Panc1 (cell line): ENCODE measurements around the gene ABCG1. TPM values are rescaled to one million over a fixed set of nuclear protein-coding genes. Genes with fewer than 3 reads are reported as not detected.

Source experiments
- ATAC-seq: fragments of 200-7000 bp; cut with Tn5 transposase; 2 replicates; pipeline ENCODE4 v1.9.1; 2020; ENCODE audit warnings: mild to moderate bottlenecking, moderate library complexity
- BruUV-seq: library from RNA; stranded (reverse); fragments of 400-500 nt; replicated peaks from 2 replicates; lab custom pipeline; 2021; lab: Mats Ljungman, UMichigan
- CTCF ChIA-PET: fragments of 300-600 bp; sonication (Branson Sonifier 250); formaldehyde crosslinking; loops from one replicate; lab custom pipeline; 2022; ENCODE audit warnings: antibody characterized with exemption; lab: Charles Lee
- POLR2A ChIA-PET: fragments of 300-600 bp; sonication (Branson Sonifier 250); formaldehyde crosslinking; loops from one replicate; lab custom pipeline; 2022; ENCODE audit warnings: antibody characterized with exemption; lab: Charles Lee
- DNase-seq: peaks from one replicate; pipeline ENCODE4 v3.0.0-alpha.2; 2010; ENCODE audit warnings: low read depth, low spot score
- H3K27ac ChIP-seq: 2 replicates; pipeline ENCODE4 v1.5.1; 2011; ENCODE audit warnings: mild to moderate bottlenecking, low read length, inconsistent platforms
- H3K27me3 ChIP-seq: fragments of 200-500 bp; sonication (Bioruptor generic); 2 replicates; pipeline ENCODE4 v1.6.0; 2014; ENCODE audit warnings: low read length, inconsistent platforms; ENCODE audit not compliant: control insufficient read depth, insufficient read depth
- H3K36me3 ChIP-seq: fragments of 200-500 bp; sonication (Bioruptor generic); 2 replicates; pipeline ENCODE4 v1.5.1; 2014; ENCODE audit warnings: inconsistent platforms, mild to moderate bottlenecking, low read length, moderate library complexity; ENCODE audit not compliant: control insufficient read depth, insufficient read depth
- H3K4me1 ChIP-seq: 2 replicates; pipeline ENCODE4 v1.5.1; 2011; ENCODE audit warnings: inconsistent platforms, mild to moderate bottlenecking, low read length, moderate library complexity; ENCODE audit not compliant: control insufficient read depth, insufficient read depth
- H3K4me3 ChIP-seq, 2 experiments: 2 replicates each; pipeline ENCODE4 v1.5.1; 2011 to 2012; ENCODE audit warnings: low read depth in 2 of 2, low read length in 2 of 2, mild to moderate bottlenecking in 2 of 2, inconsistent platforms in 1 of 2, moderate library complexity in 1 of 2
- H3K9me3 ChIP-seq: fragments of 200-500 bp; sonication (Bioruptor generic); 2 replicates; pipeline ENCODE4 v1.5.1; 2014; ENCODE audit warnings: low read depth, mild to moderate bottlenecking, inconsistent platforms, low read length, moderate library complexity; ENCODE audit not compliant: control insufficient read depth, insufficient read depth
- POLR2AphosphoS5 ChIP-seq: IDR thresholded peaks from 2 replicates; pipeline ENCODE4 v1.6.1; 2012; ENCODE audit warnings: mild to moderate bottlenecking, low read depth, low read length, moderate library complexity
- REST ChIP-seq, 2 experiments: IDR thresholded peaks; 2 replicates each; pipeline ENCODE4 v1.6.1; 2011 to 2012; ENCODE audit warnings: low read depth in 2 of 2, control low read depth in 1 of 2, low read length in 1 of 2, mild to moderate bottlenecking in 1 of 2, moderate library complexity in 1 of 2; ENCODE audit not compliant: insufficient read depth in 1 of 2
- SIN3A ChIP-seq: IDR thresholded peaks from 2 replicates; pipeline ENCODE4 v1.6.1; 2012; ENCODE audit warnings: low read depth, mild to moderate bottlenecking, low read length, moderate library complexity, borderline replicate concordance; ENCODE audit not compliant: insufficient read depth
- TCF7L2 ChIP-seq: IDR thresholded peaks from 2 replicates; pipeline ENCODE4 v1.6.1; 2011; ENCODE audit warnings: mild to moderate bottlenecking, low read depth, low read length, inconsistent platforms
- in situ Hi-C: cut with HindIII; loops from 2 replicates; pipeline ENCODE4 v1.10.0; 2016; ENCODE audit warnings: low sequenced_read_pairs, low pct_unique_long_range_greater_than_20kb
- intact Hi-C: fragments of 100-400 bp; cut with micrococcal nuclease; formaldehyde crosslinking; loops from one replicate; pipeline ENCODE4 v1.10.0; 2022; ENCODE audit not compliant: unreplicated experiment
- total RNA-seq: library from RNA; stranded (reverse); gene quantifications from one replicate; pipeline ENCODE4 v1.2.1, GENCODE V29; 2021; ENCODE audit not compliant: unreplicated experiment
- TF ChIP-seq, protein P1 (sequence below): fragments of 450-650 bp; IDR thresholded peaks from 2 replicates; pipeline ENCODE4 v1.5.1; 2017; ENCODE audit warnings: mild to moderate bottlenecking

ABCG1 gene
- total RNA-seq, 1 experiment from 2014 or later = 0.80 TPM

DNA sequence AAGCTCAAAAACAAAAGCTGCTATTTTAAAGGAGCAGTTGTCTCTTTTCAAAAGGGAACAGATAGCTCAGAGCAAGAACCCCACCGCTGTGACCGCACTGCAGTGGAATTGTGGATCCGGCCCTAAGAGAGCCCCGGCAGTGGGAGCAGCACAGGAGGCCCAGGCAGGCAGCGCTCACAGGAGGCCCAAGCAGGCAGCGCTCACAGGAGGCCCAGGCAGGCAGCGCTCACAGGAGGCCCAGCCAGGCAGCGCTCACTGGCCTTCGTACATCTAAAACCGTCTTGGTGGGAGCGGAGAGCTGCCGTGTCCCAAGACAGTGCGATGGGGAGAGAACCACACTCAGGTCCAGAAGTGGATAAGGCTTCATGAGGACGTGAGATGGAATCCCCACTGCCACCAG lies 92.2 kb downstream of the ABCG1 start:
- H3K9me3 ChIP-seq = no peaks in the 10 kb centered on the region
- ATAC-seq (no peak), DNase-seq (no peak)
- in situ Hi-C loops = no loop called here
- intact Hi-C loops = no loop called here
- BruUV-seq = no TSS peak
- ChIA-PET CTCF (interaction anchor here (0.5 kb wide), 1 partner anchor 26 kb away, joined by 3 read pairs; no protein-coding TSS in a partner anchor), POLR2A (no interaction called here)
- H3K27ac ChIP-seq = no peak overlapping the region
- no peaks in the 10 kb centered on the region for H3K27me3 ChIP-seq
- H3K4me1 ChIP-seq = peaks cover 38% of the 10 kb centered on the region
- TF ChIP-seq POLR2AphosphoS5 (no peak), REST (IDR thresholded peaks at IDR 0.05; ENCODE audit: insufficient read depth in 1 of 2, low read depth in 2 of 2, low read length in 1 of 2) (no peak), TCF7L2 (no peak), SIN3A (no peak)
- TF ChIP-seq, protein P1, sequence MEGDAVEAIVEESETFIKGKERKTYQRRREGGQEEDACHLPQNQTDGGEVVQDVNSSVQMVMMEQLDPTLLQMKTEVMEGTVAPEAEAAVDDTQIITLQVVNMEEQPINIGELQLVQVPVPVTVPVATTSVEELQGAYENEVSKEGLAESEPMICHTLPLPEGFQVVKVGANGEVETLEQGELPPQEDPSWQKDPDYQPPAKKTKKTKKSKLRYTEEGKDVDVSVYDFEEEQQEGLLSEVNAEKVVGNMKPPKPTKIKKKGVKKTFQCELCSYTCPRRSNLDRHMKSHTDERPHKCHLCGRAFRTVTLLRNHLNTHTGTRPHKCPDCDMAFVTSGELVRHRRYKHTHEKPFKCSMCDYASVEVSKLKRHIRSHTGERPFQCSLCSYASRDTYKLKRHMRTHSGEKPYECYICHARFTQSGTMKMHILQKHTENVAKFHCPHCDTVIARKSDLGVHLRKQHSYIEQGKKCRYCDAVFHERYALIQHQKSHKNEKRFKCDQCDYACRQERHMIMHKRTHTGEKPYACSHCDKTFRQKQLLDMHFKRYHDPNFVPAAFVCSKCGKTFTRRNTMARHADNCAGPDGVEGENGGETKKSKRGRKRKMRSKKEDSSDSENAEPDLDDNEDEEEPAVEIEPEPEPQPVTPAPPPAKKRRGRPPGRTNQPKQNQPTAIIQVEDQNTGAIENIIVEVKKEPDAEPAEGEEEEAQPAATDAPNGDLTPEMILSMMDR = no peak
- H3K4me3 ChIP-seq = no peak overlapping the region
- H3K36me3 ChIP-seq = no peaks in the 10 kb centered on the region

DNA sequence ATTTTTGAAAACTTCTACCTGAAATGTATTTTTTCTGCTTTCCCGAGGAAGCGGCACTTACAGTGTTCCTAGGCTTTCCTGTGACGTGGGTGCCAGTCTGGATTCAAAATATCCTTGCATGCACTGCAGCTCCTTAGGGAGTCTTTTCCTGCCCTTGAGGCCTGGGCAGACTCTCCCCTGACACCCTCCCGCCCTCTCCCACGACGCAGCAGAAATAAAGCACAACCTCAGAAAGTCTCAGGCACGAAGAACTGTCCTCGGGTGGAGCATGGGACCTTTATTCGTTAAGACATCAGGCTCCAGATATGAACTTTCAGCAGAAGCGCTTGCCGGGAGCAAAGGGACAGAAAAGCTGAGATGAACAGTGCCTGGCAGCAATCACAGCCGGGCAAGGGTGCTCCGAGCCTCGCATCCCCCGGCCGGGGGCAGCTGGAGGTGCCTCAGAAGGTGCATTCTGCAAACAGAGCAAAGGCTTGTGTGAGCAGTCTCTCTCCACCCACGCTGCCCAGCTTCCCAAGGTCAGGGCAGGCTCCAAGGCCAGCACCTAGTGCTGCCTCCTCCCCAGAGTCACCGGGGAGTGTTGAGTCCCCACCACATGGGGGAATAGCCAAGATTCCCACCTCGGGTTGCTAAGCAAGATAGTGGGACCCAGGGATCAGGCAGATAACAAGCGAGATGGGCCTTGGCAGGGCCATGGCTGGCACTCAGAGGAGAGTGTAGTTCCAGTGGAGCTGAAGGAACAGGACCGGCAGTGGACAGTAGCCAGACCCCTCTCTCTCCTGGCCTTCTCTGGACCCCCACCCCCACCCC lies 93.1 kb downstream of the ABCG1 start:
- DNase-seq (no peak), ATAC-seq (no peak)
- intact Hi-C loops = no loop called here
- in situ Hi-C loops = no loop called here
- ChIA-PET CTCF (no interaction called here), POLR2A (no interaction called here)
- Histone ChIP-seq H3K9me3 (no peaks in the 10 kb centered on the region), H3K36me3 (no peaks in the 10 kb centered on the region), H3K27me3 (no peaks in the 10 kb centered on the region), H3K4me3 (no peak overlapping the region), H3K4me1 (peaks cover 38% of the 10 kb centered on the region), H3K27ac (no peak overlapping the region)
- no peak for TF ChIP-seq TCF7L2
- TF ChIP-seq POLR2AphosphoS5 = no peak
- TF ChIP-seq, protein P1 = no peak
- no peak for TF ChIP-seq REST (IDR thresholded peaks at IDR 0.05; ENCODE audit: insufficient read depth in 1 of 2, low read depth in 2 of 2, low read length in 1 of 2)
- TF ChIP-seq SIN3A = no peak
- no TSS peak for BruUV-seq
